ENCODE measurements around the gene PGAM4. TPM values are rescaled to one million over a fixed set of nuclear protein-coding genes. Genes with fewer than 3 reads are reported as not detected.

Gene PGAM4
- total RNA-seq, 2 donors from 2014 or later: 0.77 TPM; not detected in 1

DNA sequence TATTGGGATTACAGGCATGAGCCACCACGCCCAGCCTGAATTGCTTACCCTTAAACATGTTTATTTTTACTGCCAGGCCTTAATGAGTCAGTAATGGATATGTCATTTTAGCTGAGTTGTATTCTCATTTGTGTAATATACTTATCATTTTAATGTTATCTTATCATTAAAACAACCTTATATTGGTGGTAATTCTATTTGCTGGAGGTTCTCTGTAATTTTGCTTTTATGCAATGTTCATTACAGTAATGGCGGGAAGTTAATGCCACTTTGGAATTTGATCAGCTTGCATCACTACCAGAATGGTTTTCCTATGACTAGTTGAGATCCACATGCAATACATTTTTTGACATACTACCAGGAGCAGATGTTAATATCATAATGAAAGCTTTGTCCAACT is 6.3 kb upstream of the PGAM4 start:
- H3K36me3 ChIP-seq: no peaks in the 10 kb centered on the region
- intact Hi-C loops (cut with DNase I): no loop called here
- H3K4me3 ChIP-seq: no peak overlapping the region
- no peaks in the 10 kb centered on the region for H3K27me3 ChIP-seq
- H3K4me1 ChIP-seq: no peaks in the 10 kb centered on the region
- no peak overlapping the region for H3K9ac ChIP-seq (ENCODE audit: low read depth in 2 of 2, low read length in 2 of 2)
- no peak for DNase-seq
- no peaks in the 10 kb centered on the region for H3K9me3 ChIP-seq
- TF ChIP-seq CTCF (IDR thresholded peaks at IDR 0.05): no peak
- no peak overlapping the region for H3K27ac ChIP-seq

- Histone ChIP-seq H3K4me3 (no peak overlapping the region), H3K27me3 (no peaks in the 10 kb centered on the region), H3K9ac (ENCODE audit: low read depth in 2 of 2, low read length in 2 of 2) (no peak overlapping the region), H3K4me1 (no peaks in the 10 kb centered on the region), H3K36me3 (no peaks in the 10 kb centered on the region), H3K9me3 (no peaks in the 10 kb centered on the region), H3K27ac (no peak overlapping the region)
- TF ChIP-seq CTCF (IDR thresholded peaks at IDR 0.05): no peak
- intact Hi-C loops (cut with DNase I): no loop called here
- DNase-seq: no peak
These were observed 1.8 kb downstream of the PGAM4 start for GRCh38 chrX:77967631-77968030.

GRCh38 chrX:77966361-77966760 is 3.1 kb downstream of the PGAM4 start:
- Histone ChIP-seq H3K9ac (ENCODE audit: low read depth in 2 of 2, low read length in 2 of 2) (no peak overlapping the region), H3K4me3 (no peak overlapping the region), H3K9me3 (no peaks in the 10 kb centered on the region), H3K27me3 (no peaks in the 10 kb centered on the region), H3K36me3 (no peaks in the 10 kb centered on the region), H3K4me1 (no peaks in the 10 kb centered on the region), H3K27ac (no peak overlapping the region)
- intact Hi-C loops (cut with DNase I): no loop called here
- DNase-seq: no peak
- TF ChIP-seq CTCF (IDR thresholded peaks at IDR 0.05): no peak

DNA sequence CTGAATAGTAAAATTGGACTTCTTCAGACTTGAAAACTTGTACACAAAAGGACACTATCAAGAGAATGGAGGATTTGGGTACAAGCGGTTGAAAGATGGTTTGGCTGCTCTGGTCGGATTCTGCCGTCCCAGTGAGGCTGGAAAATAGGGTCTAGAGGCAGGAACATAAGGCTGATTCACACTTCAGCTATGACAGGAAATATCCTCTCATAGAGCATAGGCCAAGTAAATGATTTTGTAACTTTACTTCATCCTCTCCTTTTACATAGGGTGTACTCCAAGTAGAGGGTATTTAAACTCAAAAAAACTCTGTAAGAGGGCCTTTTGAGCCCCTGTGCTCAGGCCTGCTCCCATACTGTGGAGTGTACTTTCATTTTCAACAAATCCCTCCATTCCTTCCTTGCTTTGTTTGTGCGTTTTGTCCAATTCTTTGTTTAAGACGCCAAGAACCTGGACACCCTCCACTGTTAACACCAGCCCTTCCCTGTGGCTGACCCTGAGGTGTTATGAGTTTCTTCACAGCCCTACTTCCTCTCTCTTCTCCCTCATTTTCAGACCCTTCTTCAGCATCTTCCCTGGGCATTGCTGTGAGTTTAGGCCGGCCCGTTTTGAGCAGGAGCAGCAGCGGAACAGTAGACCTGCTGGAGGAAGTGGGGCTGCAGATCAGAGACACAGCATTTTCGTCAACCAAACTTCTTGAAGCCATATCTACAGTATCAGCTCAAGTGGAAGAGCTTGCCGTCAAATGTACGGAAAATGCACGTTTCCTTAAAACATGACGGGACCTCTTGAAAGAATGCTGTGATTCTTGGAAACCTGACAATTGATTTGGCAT is 7.2 kb downstream of the PGAM4 start:
- H3K9ac ChIP-seq (ENCODE audit: low read depth in 2 of 2, low read length in 2 of 2): no peak overlapping the region
- H3K27ac ChIP-seq: no peak overlapping the region
- no peak for TF ChIP-seq CTCF (IDR thresholded peaks at IDR 0.05)
- H3K4me1 ChIP-seq: no peaks in the 10 kb centered on the region
- H3K4me3 ChIP-seq: no peak overlapping the region
- DNase-seq: no peak
- H3K27me3 ChIP-seq: no peaks in the 10 kb centered on the region
- no peaks in the 10 kb centered on the region for H3K36me3 ChIP-seq
- no peaks in the 10 kb centered on the region for H3K9me3 ChIP-seq
- intact Hi-C loops (cut with DNase I): no loop called here

DNA sequence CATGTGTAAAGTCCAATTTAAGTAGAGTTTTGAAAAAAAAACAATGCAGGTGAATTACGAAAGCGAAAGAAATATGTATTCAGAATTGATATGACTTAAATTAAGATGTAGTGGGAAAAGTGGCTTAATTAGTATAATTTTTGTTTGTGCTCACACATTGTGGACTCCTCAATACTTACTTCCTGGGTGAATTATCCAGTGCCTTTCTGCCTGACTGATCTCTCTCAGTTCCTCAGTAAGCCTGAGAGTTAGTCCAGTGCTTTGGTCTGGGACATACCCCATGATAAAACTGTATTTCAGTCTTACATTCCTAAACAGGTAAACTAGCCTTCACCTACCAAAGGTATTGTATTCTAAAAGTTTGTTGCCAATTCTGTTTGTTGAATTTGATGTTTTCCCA is 8.4 kb downstream of the PGAM4 start:
- Histone ChIP-seq H3K36me3 (no peaks in the 10 kb centered on the region), H3K27ac (no peak overlapping the region), H3K27me3 (no peaks in the 10 kb centered on the region), H3K9me3 (no peaks in the 10 kb centered on the region), H3K9ac (ENCODE audit: low read depth in 2 of 2, low read length in 2 of 2) (no peak overlapping the region), H3K4me3 (no peak overlapping the region), H3K4me1 (no peaks in the 10 kb centered on the region)
- no peak for TF ChIP-seq CTCF (IDR thresholded peaks at IDR 0.05)
- no peak for DNase-seq
- intact Hi-C loops (cut with DNase I): no loop called here

Measured in colonic mucosa (tissue), 4 donors.